Cardiac fibroblast (primary cell): ENCODE data around the gene CYP11A1.

Experiments used
- DNase-seq, 2 donors: peaks; one replicate each; pipeline versions ENCODE4 v3.0.0 to v3.0.0-alpha.2; 2010; ENCODE audit warnings: low read depth in 2 of 2
- H3K4me3 ChIP-seq, 2 donors: replicated peaks in 1 of 2; 1 replicate in 1 of 2; 2 replicates in 1 of 2; pipeline ENCODE4 v1.5.1; 2011; ENCODE audit warnings: low read depth in 2 of 2, low read length in 2 of 2, mild to moderate bottlenecking in 2 of 2, moderate library complexity in 1 of 2
- CTCF ChIP-seq: IDR thresholded peaks from one replicate; pipeline ENCODE4 v1.5.1; 2011; ENCODE audit warnings: low read depth, mild to moderate bottlenecking, low read length, inconsistent platforms

CYP11A1 gene

GRCh38 chr15:74307827-74308811 lies 59.3 kb downstream of the CYP11A1 start:
- peak; percentile 85 for TF ChIP-seq CTCF
- no peak overlapping the region for H3K4me3 ChIP-seq

GRCh38 chr15:74306781-74307217 lies 60.6 kb downstream of the CYP11A1 start:
- no peak for TF ChIP-seq CTCF
- no peak for DNase-seq

More at GRCh38 chr15:74307827-74308811, 59.3 kb downstream of the CYP11A1 start:
- peak; percentile 76 to 80 for DNase-seq

GRCh38 chr15:74305687-74306086 lies 61.8 kb downstream of the CYP11A1 start:
- H3K4me3 ChIP-seq: no peak overlapping the region
- no peak for DNase-seq
- TF ChIP-seq CTCF: no peak

More at GRCh38 chr15:74306781-74307217, 60.6 kb downstream of the CYP11A1 start:
- H3K4me3 ChIP-seq: no peak overlapping the region

GRCh38 chr15:74304431-74304830 lies 63.0 kb downstream of the CYP11A1 start:
- TF ChIP-seq CTCF: no peak
- H3K4me3 ChIP-seq: no peak overlapping the region
- DNase-seq: no peak

- DNase-seq: no peak
- TF ChIP-seq CTCF: no peak
- no peak overlapping the region for H3K4me3 ChIP-seq
Measured at GRCh38 chr15:74303741-74304309, 63.6 kb downstream of the CYP11A1 start.

- DNase-seq: peak; percentile 44 to 48
- peak; percentile 70 for TF ChIP-seq CTCF
- no peak overlapping the region for H3K4me3 ChIP-seq
Measured at GRCh38 chr15:74302821-74303359, 64.6 kb downstream of the CYP11A1 start.
